Measurements from ENCODE around the gene HAUS5.
A peak's percentile ranks its signal among the peaks of the same experiment; 100 is the strongest.

HAUS5 gene

GRCh38 chr19:35628565-35629331 lies 16.2 kb downstream of the HAUS5 start, which contains the start of gene RBM42:
Gene RBM42, plus strand, starts transcription at chr19:35629036. Its CDS starts 118 bp downstream, at chr19:35629154.
- Histone ChIP-seq H3K36me3 (ENCODE audit: control insufficient read depth in 4 of 4, insufficient read depth in 4 of 4, low read length in 3 of 4) (peaks cover 8 to 35% (median 27%) of the 10 kb centered on the region in 4 experiments), H3K4me3 (ENCODE audit: control insufficient read depth in 1 of 7, extremely low read depth in 1 of 7, insufficient read depth in 4 of 7, low read depth in 2 of 7, low read length in 6 of 7) (peak within 1 kb of the TSS; percentile 67 to 92 (median 87)), H3K27me3 (replicated peaks in 2 of 5; ENCODE audit: control insufficient read depth in 4 of 5, insufficient read depth in 5 of 5, low read length in 4 of 5) (no peaks in the 10 kb centered on the region), H3K4me1 (ENCODE audit: control extremely low read depth in 1 of 4, control insufficient read depth in 4 of 4, insufficient read depth in 4 of 4, low read length in 3 of 4) (peaks cover 5 to 14% (median 12%) of the 10 kb centered on the region in 4 experiments), H3K9me3 (ENCODE audit: control extremely low read depth in 1 of 5, control insufficient read depth in 4 of 5, insufficient read depth in 2 of 5, low read depth in 1 of 5, low read length in 4 of 5) (no peaks in the 10 kb centered on the region), H3K27ac (ENCODE audit: insufficient read depth in 1 of 2, low read depth in 1 of 2, low read length in 2 of 2, poor library complexity in 1 of 2, severe bottlenecking in 2 of 2) (peak within 1 kb of the TSS; percentile 92 to 96)
- ChIA-PET CTCF (interaction anchor here (1.0 kb wide), 2 partner anchors 8 to 79 kb away, joined by 3 to 4 read pairs; no protein-coding TSS in a partner anchor), POLR2A (no interaction called here)
- peak; percentile 99 to 100 (median 100) for DNase-seq
- under 1% methylated on average over 55 of the region's 56 CpGs for WGBS (ENCODE audit: insufficient coverage)

- WGBS (ENCODE audit: insufficient coverage): 13% methylated on average over 12 of the region's 15 CpGs
- Histone ChIP-seq H3K4me3 (ENCODE audit: control insufficient read depth in 1 of 7, extremely low read depth in 1 of 7, insufficient read depth in 4 of 7, low read depth in 2 of 7, low read length in 6 of 7) (peak overlapping the region; percentile 67 to 92 (median 87)), H3K9me3 (ENCODE audit: control extremely low read depth in 1 of 5, control insufficient read depth in 4 of 5, insufficient read depth in 2 of 5, low read depth in 1 of 5, low read length in 4 of 5) (no peaks in the 10 kb centered on the region), H3K27me3 (replicated peaks in 2 of 5; ENCODE audit: control insufficient read depth in 4 of 5, insufficient read depth in 5 of 5, low read length in 4 of 5) (no peaks in the 10 kb centered on the region), H3K36me3 (ENCODE audit: control insufficient read depth in 4 of 4, insufficient read depth in 4 of 4, low read length in 3 of 4) (peaks cover 8 to 40% (median 32%) of the 10 kb centered on the region in 4 experiments), H3K27ac (ENCODE audit: insufficient read depth in 1 of 2, low read depth in 1 of 2, low read length in 2 of 2, poor library complexity in 1 of 2, severe bottlenecking in 2 of 2) (peak overlapping the region; percentile 92 to 96), H3K4me1 (ENCODE audit: control extremely low read depth in 1 of 4, control insufficient read depth in 4 of 4, insufficient read depth in 4 of 4, low read length in 3 of 4) (peaks cover 5 to 14% (median 12%) of the 10 kb centered on the region in 4 experiments)
- no peak for DNase-seq
- ChIA-PET POLR2A (no interaction called here), CTCF (no interaction called here)
Measured at GRCh38 chr19:35629332-35629633, 16.7 kb downstream of the HAUS5 start.

GRCh38 chr19:35633727-35634440 lies 21.3 kb downstream of the HAUS5 start:
- Histone ChIP-seq H3K4me3 (ENCODE audit: control insufficient read depth in 1 of 7, extremely low read depth in 1 of 7, insufficient read depth in 4 of 7, low read depth in 2 of 7, low read length in 6 of 7) (no peak overlapping the region), H3K4me1 (ENCODE audit: control extremely low read depth in 1 of 4, control insufficient read depth in 4 of 4, insufficient read depth in 4 of 4, low read length in 3 of 4) (peaks cover 5 to 8% (median 6%) of the 10 kb centered on the region in 4 experiments), H3K27me3 (replicated peaks in 2 of 5; ENCODE audit: control insufficient read depth in 4 of 5, insufficient read depth in 5 of 5, low read length in 4 of 5) (no peaks in the 10 kb centered on the region), H3K27ac (ENCODE audit: insufficient read depth in 1 of 2, low read depth in 1 of 2, low read length in 2 of 2, poor library complexity in 1 of 2, severe bottlenecking in 2 of 2) (no peak overlapping the region), H3K9me3 (ENCODE audit: control extremely low read depth in 1 of 5, control insufficient read depth in 4 of 5, insufficient read depth in 2 of 5, low read depth in 1 of 5, low read length in 4 of 5) (no peaks in the 10 kb centered on the region), H3K36me3 (ENCODE audit: control insufficient read depth in 4 of 4, insufficient read depth in 4 of 4, low read length in 3 of 4) (peaks cover 9 to 78% (median 56%) of the 10 kb centered on the region in 4 experiments)
- DNase-seq: no peak
- POLR2A ChIA-PET: no interaction called here
- WGBS (ENCODE audit: insufficient coverage): 97% methylated on average over 22 of the region's 29 CpGs
- CTCF ChIA-PET: no interaction called here

- POLR2A ChIA-PET: no interaction called here
- CTCF ChIA-PET: interaction anchor here (0.8 kb wide), 1 partner anchor 8 kb away, joined by 4 read pairs; no protein-coding TSS in a partner anchor
Measured at GRCh38 chr19:35636651-35637050, 24.1 kb downstream of the HAUS5 start.

DNA sequence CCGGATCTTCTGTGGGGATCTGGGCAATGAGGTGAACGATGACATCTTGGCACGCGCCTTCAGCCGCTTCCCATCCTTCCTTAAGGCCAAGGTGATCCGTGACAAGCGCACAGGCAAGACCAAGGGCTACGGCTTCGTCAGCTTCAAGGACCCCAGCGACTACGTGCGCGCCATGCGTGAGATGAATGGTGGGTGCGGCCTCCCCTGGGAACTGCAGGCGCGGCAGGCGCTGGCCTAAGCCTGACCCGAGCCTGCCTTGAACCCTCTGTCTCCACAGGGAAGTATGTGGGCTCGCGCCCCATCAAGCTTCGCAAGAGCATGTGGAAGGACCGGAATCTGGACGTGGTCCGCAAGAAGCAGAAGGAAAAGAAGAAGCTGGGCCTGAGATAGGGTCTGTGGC lies 24.6 kb downstream of the HAUS5 start:
- Histone ChIP-seq H3K4me3 (ENCODE audit: control insufficient read depth in 1 of 7, extremely low read depth in 1 of 7, insufficient read depth in 4 of 7, low read depth in 2 of 7, low read length in 6 of 7) (no peak overlapping the region), H3K27me3 (replicated peaks in 2 of 5; ENCODE audit: control insufficient read depth in 4 of 5, insufficient read depth in 5 of 5, low read length in 4 of 5) (no peaks in the 10 kb centered on the region), H3K4me1 (ENCODE audit: control extremely low read depth in 1 of 4, control insufficient read depth in 4 of 4, insufficient read depth in 4 of 4, low read length in 3 of 4) (peaks cover 0 to 11% (median 9%) of the 10 kb centered on the region in 4 experiments), H3K27ac (ENCODE audit: insufficient read depth in 1 of 2, low read depth in 1 of 2, low read length in 2 of 2, poor library complexity in 1 of 2, severe bottlenecking in 2 of 2) (no peak overlapping the region), H3K36me3 (ENCODE audit: control insufficient read depth in 4 of 4, insufficient read depth in 4 of 4, low read length in 3 of 4) (peaks cover 2 to 58% (median 43%) of the 10 kb centered on the region in 4 experiments), H3K9me3 (ENCODE audit: control extremely low read depth in 1 of 5, control insufficient read depth in 4 of 5, insufficient read depth in 2 of 5, low read depth in 1 of 5, low read length in 4 of 5) (no peaks in the 10 kb centered on the region)
- 95% methylated on average over 24 of the region's 25 CpGs for WGBS (ENCODE audit: insufficient coverage)
- CTCF ChIA-PET: no interaction called here
- POLR2A ChIA-PET: no interaction called here
- DNase-seq: no peak

More at GRCh38 chr19:35636651-35637050, 24.1 kb downstream of the HAUS5 start:
- DNase-seq: no peak
- 100% methylated on average over 3 of the region's 3 CpGs for WGBS (ENCODE audit: insufficient coverage)
- no peak overlapping the region for H3K4me3 ChIP-seq (ENCODE audit: control insufficient read depth in 1 of 7, extremely low read depth in 1 of 7, insufficient read depth in 4 of 7, low read depth in 2 of 7, low read length in 6 of 7)
- H3K27ac ChIP-seq (ENCODE audit: insufficient read depth in 1 of 2, low read depth in 1 of 2, low read length in 2 of 2, poor library complexity in 1 of 2, severe bottlenecking in 2 of 2): no peak overlapping the region
- peaks cover 2 to 64% (median 46%) of the 10 kb centered on the region in 4 experiments for H3K36me3 ChIP-seq (ENCODE audit: control insufficient read depth in 4 of 4, insufficient read depth in 4 of 4, low read length in 3 of 4)
- no peaks in the 10 kb centered on the region for H3K27me3 ChIP-seq (replicated peaks in 2 of 5; ENCODE audit: control insufficient read depth in 4 of 5, insufficient read depth in 5 of 5, low read length in 4 of 5)
- no peaks in the 10 kb centered on the region for H3K9me3 ChIP-seq (ENCODE audit: control extremely low read depth in 1 of 5, control insufficient read depth in 4 of 5, insufficient read depth in 2 of 5, low read depth in 1 of 5, low read length in 4 of 5)
- peaks cover 0 to 6% (median 4%) of the 10 kb centered on the region in 4 experiments for H3K4me1 ChIP-seq (ENCODE audit: control extremely low read depth in 1 of 4, control insufficient read depth in 4 of 4, insufficient read depth in 4 of 4, low read length in 3 of 4)

DNA sequence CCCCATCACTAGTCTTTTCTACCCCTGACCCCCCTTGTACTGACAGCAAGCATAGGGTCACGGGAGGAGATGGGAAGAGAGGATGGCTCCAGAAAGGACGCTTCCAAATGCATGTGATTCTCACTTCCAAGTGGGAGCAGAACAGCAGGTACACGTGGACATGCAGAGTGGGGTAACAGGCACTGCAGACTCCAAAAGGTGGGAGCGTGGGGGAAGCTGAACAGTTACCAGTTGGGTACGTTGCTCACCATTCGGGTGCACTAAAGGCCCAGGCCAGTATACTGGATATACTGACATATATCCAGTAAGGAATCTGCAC lies 26.7 kb downstream of the HAUS5 start:
- ChIA-PET POLR2A (no interaction called here), CTCF (interaction anchor here (1.8 kb wide), 1 partner anchor 8 kb away, joined by 3 read pairs; no protein-coding TSS in a partner anchor)
- Histone ChIP-seq H3K36me3 (ENCODE audit: control insufficient read depth in 4 of 4, insufficient read depth in 4 of 4, low read length in 3 of 4) (peaks cover 2 to 37% (median 24%) of the 10 kb centered on the region in 4 experiments), H3K4me1 (ENCODE audit: control extremely low read depth in 1 of 4, control insufficient read depth in 4 of 4, insufficient read depth in 4 of 4, low read length in 3 of 4) (peaks cover 0 to 31% (median 28%) of the 10 kb centered on the region in 4 experiments), H3K4me3 (ENCODE audit: control insufficient read depth in 1 of 7, extremely low read depth in 1 of 7, insufficient read depth in 4 of 7, low read depth in 2 of 7, low read length in 6 of 7) (no peak overlapping the region), H3K27me3 (replicated peaks in 2 of 5; ENCODE audit: control insufficient read depth in 4 of 5, insufficient read depth in 5 of 5, low read length in 4 of 5) (no peaks in the 10 kb centered on the region), H3K9me3 (ENCODE audit: control extremely low read depth in 1 of 5, control insufficient read depth in 4 of 5, insufficient read depth in 2 of 5, low read depth in 1 of 5, low read length in 4 of 5) (no peaks in the 10 kb centered on the region), H3K27ac (ENCODE audit: insufficient read depth in 1 of 2, low read depth in 1 of 2, low read length in 2 of 2, poor library complexity in 1 of 2, severe bottlenecking in 2 of 2) (no peak overlapping the region)
- 74% methylated on average over 3 of the region's 6 CpGs for WGBS (ENCODE audit: insufficient coverage)
- no peak for DNase-seq

DNA sequence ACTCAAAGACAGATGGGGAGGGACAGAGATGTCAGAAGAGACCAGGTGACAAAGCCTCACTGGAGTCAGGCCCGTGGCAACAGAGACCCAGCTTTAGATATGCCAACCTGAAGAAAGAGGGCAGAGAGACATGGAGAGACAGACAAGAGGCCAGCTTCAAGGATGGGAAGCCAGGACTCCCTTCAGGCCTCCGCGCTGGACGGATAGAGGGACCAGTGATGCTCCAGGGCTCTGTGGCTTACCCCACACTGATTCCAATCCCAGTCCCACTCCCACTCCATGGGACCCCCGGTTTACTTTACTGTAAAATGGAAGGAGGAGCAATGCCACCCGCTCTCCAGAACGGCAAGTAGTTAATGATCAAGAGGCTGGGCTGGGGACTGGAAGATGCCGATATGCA lies 27.3 kb downstream of the HAUS5 start:
- Histone ChIP-seq H3K36me3 (ENCODE audit: control insufficient read depth in 4 of 4, insufficient read depth in 4 of 4, low read length in 3 of 4) (peaks cover 2 to 34% (median 23%) of the 10 kb centered on the region in 4 experiments), H3K9me3 (ENCODE audit: control extremely low read depth in 1 of 5, control insufficient read depth in 4 of 5, insufficient read depth in 2 of 5, low read depth in 1 of 5, low read length in 4 of 5) (no peaks in the 10 kb centered on the region), H3K27ac (ENCODE audit: insufficient read depth in 1 of 2, low read depth in 1 of 2, low read length in 2 of 2, poor library complexity in 1 of 2, severe bottlenecking in 2 of 2) (no peak overlapping the region), H3K4me3 (ENCODE audit: control insufficient read depth in 1 of 7, extremely low read depth in 1 of 7, insufficient read depth in 4 of 7, low read depth in 2 of 7, low read length in 6 of 7) (no peak overlapping the region), H3K4me1 (ENCODE audit: control extremely low read depth in 1 of 4, control insufficient read depth in 4 of 4, insufficient read depth in 4 of 4, low read length in 3 of 4) (peaks cover 0 to 36% (median 34%) of the 10 kb centered on the region in 4 experiments), H3K27me3 (replicated peaks in 2 of 5; ENCODE audit: control insufficient read depth in 4 of 5, insufficient read depth in 5 of 5, low read length in 4 of 5) (no peaks in the 10 kb centered on the region)
- ChIA-PET POLR2A (no interaction called here), CTCF (interaction anchor here (1.8 kb wide), 1 partner anchor 9 kb away, joined by 3 read pairs; no protein-coding TSS in a partner anchor)
- no peak for DNase-seq
- 78% methylated on average over 1 of the region's 8 CpGs for WGBS (ENCODE audit: insufficient coverage)

Data from common myeloid progenitor, CD34-positive (primary cell).